Measurements from ENCODE around the gene MUC21.

The MUC21 gene

GRCh38 chr6:31025595-31025994 lies 42.1 kb downstream of the MUC21 start:
- in situ Hi-C loops (cut with HindIII; ENCODE audit: low pct_unique_long_range_greater_than_20kb, low sequenced_read_pairs) = no loop called here
- no peak for DNase-seq (ENCODE audit: low read depth in 1 of 2, low spot score in 1 of 2)
- no peak for TF ChIP-seq JUND (IDR thresholded peaks at IDR 0.05; ENCODE audit: low read depth)

- TF ChIP-seq JUND (IDR thresholded peaks at IDR 0.05; ENCODE audit: low read depth) = no peak
- DNase-seq (ENCODE audit: low read depth in 1 of 2, low spot score in 1 of 2) = no peak
- in situ Hi-C loops (cut with HindIII; ENCODE audit: low pct_unique_long_range_greater_than_20kb, low sequenced_read_pairs) = no loop called here
Measured at GRCh38 chr6:31031095-31031494, 47.6 kb downstream of the MUC21 start.

GRCh38 chr6:31033075-31033474 lies 49.6 kb downstream of the MUC21 start:
- in situ Hi-C loops (cut with HindIII; ENCODE audit: low pct_unique_long_range_greater_than_20kb, low sequenced_read_pairs) = no loop called here
- DNase-seq (ENCODE audit: low read depth in 1 of 2, low spot score in 1 of 2) = no peak
- TF ChIP-seq JUND (IDR thresholded peaks at IDR 0.05; ENCODE audit: low read depth) = no peak

- no peak for TF ChIP-seq JUND (IDR thresholded peaks at IDR 0.05; ENCODE audit: low read depth)
- in situ Hi-C loops (cut with HindIII; ENCODE audit: low pct_unique_long_range_greater_than_20kb, low sequenced_read_pairs) = no loop called here
- no peak for DNase-seq (ENCODE audit: low read depth in 1 of 2, low spot score in 1 of 2)
Measured at GRCh38 chr6:31035862-31036497, 52.5 kb downstream of the MUC21 start.

GRCh38 chr6:31037169-31037568 lies 53.7 kb downstream of the MUC21 start:
- in situ Hi-C loops (cut with HindIII; ENCODE audit: low pct_unique_long_range_greater_than_20kb, low sequenced_read_pairs) = no loop called here
- DNase-seq (ENCODE audit: low read depth in 1 of 2, low spot score in 1 of 2) = no peak
- no peak for TF ChIP-seq JUND (IDR thresholded peaks at IDR 0.05; ENCODE audit: low read depth)

GRCh38 chr6:31037682-31038081 lies 54.2 kb downstream of the MUC21 start:
- in situ Hi-C loops (cut with HindIII; ENCODE audit: low pct_unique_long_range_greater_than_20kb, low sequenced_read_pairs) = no loop called here
- DNase-seq (ENCODE audit: low read depth in 1 of 2, low spot score in 1 of 2) = no peak
- TF ChIP-seq JUND (IDR thresholded peaks at IDR 0.05; ENCODE audit: low read depth) = no peak

- TF ChIP-seq JUND (IDR thresholded peaks at IDR 0.05; ENCODE audit: low read depth) = no peak
- no peak for DNase-seq (ENCODE audit: low read depth in 1 of 2, low spot score in 1 of 2)
- in situ Hi-C loops (cut with HindIII; ENCODE audit: low pct_unique_long_range_greater_than_20kb, low sequenced_read_pairs) = no loop called here
Measured at GRCh38 chr6:31038559-31038958, 55.0 kb downstream of the MUC21 start.

Data from T47D (cell line).